GM12874 (cell line): Measurements from ENCODE around the gene RHNO1.

Source experiments
- CTCF ChIP-seq: IDR thresholded peaks from 2 replicates; pipeline ENCODE4 v1.5.1; 2011; ENCODE audit warnings: low read depth, mild to moderate bottlenecking, control low read depth, low read length, moderate library complexity; ENCODE audit not compliant: insufficient read depth

Gene RHNO1

GRCh38 chr12:2934371-2934770, 57.3 kb downstream of the RHNO1 start:
- no peak for TF ChIP-seq CTCF

- TF ChIP-seq CTCF, result no peak
Observed at GRCh38 chr12:2936301-2936700, 59.3 kb downstream of the RHNO1 start.

- TF ChIP-seq CTCF, result no peak
Observed at GRCh38 chr12:2937500-2937899, 60.5 kb downstream of the RHNO1 start.
